Gastrocnemius medialis (tissue), 4 donors: ENCODE measurements around the gene NUTM2E.
"Not testable (repeated sequence)": the region's sequence is repeated elsewhere in the genome, so short reads cannot be mapped to it uniquely, and the experiment has no call there.

Source experiments
- POLR2A ChIP-seq, 2 donors: fragments of 450-650 bp; IDR thresholded peaks; one replicate each; pipeline ENCODE4 v1.6.1; 2017; ENCODE audit warnings: antibody characterized with exemption in 2 of 2, mild to moderate bottlenecking in 2 of 2, moderate library complexity in 2 of 2
- TF ChIP-seq, protein P1 (sequence below), 5 experiments: fragments of 450-650 bp in 3 of 5; fragments of 200-600 bp in 2 of 5; sonication (generic) in 2 of 5; IDR thresholded peaks in 4 of 5; conservative IDR thresholded peaks in 1 of 5; 1 replicate in 4 of 5; 2 replicates in 1 of 5; pipeline ENCODE4 v1.5.1; 2016 to 2019; ENCODE audit warnings: antibody characterized with exemption in 5 of 5, mild to moderate bottlenecking in 3 of 5, moderate library complexity in 3 of 5

DNA sequence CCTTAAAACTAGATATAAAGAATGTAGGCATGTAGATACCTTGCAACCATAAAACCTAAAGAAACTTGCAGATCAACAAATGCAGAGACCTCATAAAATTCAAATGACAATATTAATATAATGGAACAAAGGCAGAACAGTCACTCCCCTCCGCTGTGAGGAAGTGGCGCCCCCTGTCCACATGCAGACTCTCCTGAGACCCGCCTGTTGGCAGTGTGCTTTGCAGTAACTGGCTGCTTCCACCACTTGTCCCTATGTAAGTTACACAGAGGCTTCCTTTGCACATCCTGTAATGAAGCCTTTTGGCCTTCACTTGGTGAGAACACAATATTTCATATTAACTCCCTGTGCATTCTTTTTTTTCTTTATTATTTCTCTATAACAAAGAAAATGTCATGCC is 36.3 kb downstream of the NUTM2E start:
- TF ChIP-seq, protein P1, sequence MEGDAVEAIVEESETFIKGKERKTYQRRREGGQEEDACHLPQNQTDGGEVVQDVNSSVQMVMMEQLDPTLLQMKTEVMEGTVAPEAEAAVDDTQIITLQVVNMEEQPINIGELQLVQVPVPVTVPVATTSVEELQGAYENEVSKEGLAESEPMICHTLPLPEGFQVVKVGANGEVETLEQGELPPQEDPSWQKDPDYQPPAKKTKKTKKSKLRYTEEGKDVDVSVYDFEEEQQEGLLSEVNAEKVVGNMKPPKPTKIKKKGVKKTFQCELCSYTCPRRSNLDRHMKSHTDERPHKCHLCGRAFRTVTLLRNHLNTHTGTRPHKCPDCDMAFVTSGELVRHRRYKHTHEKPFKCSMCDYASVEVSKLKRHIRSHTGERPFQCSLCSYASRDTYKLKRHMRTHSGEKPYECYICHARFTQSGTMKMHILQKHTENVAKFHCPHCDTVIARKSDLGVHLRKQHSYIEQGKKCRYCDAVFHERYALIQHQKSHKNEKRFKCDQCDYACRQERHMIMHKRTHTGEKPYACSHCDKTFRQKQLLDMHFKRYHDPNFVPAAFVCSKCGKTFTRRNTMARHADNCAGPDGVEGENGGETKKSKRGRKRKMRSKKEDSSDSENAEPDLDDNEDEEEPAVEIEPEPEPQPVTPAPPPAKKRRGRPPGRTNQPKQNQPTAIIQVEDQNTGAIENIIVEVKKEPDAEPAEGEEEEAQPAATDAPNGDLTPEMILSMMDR (IDR thresholded peaks at IDR 0.05 in 4 of 5, conservative IDR thresholded peaks at IDR 0.05 in 1 of 5): not testable (repeated sequence)
- not testable (repeated sequence) for TF ChIP-seq POLR2A (IDR thresholded peaks at IDR 0.05)
